ACC112 (cell line): Measurements from ENCODE around the gene ATP11A.
"Not testable (repeated sequence)": the region's sequence is repeated elsewhere in the genome, so short reads cannot be mapped to it uniquely, and the experiment has no call there.

Experiments used
- H2AFZ ChIP-seq: fragments of 200-600 bp; sonication (generic); one replicate; pipeline ENCODE4 v1.6.0; 2017; ENCODE audit warnings: antibody characterized with exemption, low read length; ENCODE audit not compliant: unreplicated experiment
- H3K27ac ChIP-seq: fragments of 200-600 bp; sonication (generic); 2 replicates; pipeline ENCODE4 v1.5.1; 2014; ENCODE audit warnings: low read depth, mild to moderate bottlenecking, antibody characterized with exemption, low read length, moderate library complexity
- H3K27me3 ChIP-seq: fragments of 200-600 bp; sonication (generic); 2 replicates; pipeline ENCODE4 v1.6.1; 2014; ENCODE audit warnings: mild to moderate bottlenecking, antibody characterized with exemption, low read length, moderate library complexity, mixed read lengths; ENCODE audit not compliant: insufficient read depth
- H3K36me3 ChIP-seq: fragments of 200-600 bp; sonication (generic); 2 replicates; pipeline ENCODE4 v1.6.1; 2016; ENCODE audit warnings: mild to moderate bottlenecking, antibody characterized with exemption, low read length, moderate library complexity, mixed read lengths; ENCODE audit not compliant: insufficient read depth
- H3K4me1 ChIP-seq: fragments of 200-600 bp; sonication (generic); one replicate; pipeline ENCODE4 v1.6.1; 2016; ENCODE audit warnings: low read length, mixed read lengths; ENCODE audit not compliant: insufficient read depth, unreplicated experiment, control insufficient read depth
- H3K4me3 ChIP-seq: fragments of 200-600 bp; sonication (generic); 2 replicates; pipeline ENCODE4 v1.5.1; 2014; ENCODE audit warnings: mild to moderate bottlenecking, low read depth, low read length
- H3K79me2 ChIP-seq: fragments of 200-600 bp; sonication (generic); one replicate; pipeline ENCODE4 v1.6.0; 2016; ENCODE audit warnings: low read length; ENCODE audit not compliant: control insufficient read depth, unreplicated experiment, insufficient read depth

ATP11A gene

GRCh38 chr13:112880221-112880641, 190.4 kb downstream of the ATP11A start:
- Histone ChIP-seq H3K27ac (no peak overlapping the region), H3K4me1 (no peaks in the 10 kb centered on the region), H2AFZ (no peak overlapping the region), H3K79me2 (no peaks in the 10 kb centered on the region), H3K4me3 (no peak overlapping the region), H3K27me3 (no peaks in the 10 kb centered on the region), H3K36me3 (no peaks in the 10 kb centered on the region)

GRCh38 chr13:112880976-112881540, 191.2 kb downstream of the ATP11A start:
- Histone ChIP-seq H3K79me2 (no peaks in the 10 kb centered on the region), H3K27ac (no peak overlapping the region), H3K27me3 (no peaks in the 10 kb centered on the region), H3K4me1 (no peaks in the 10 kb centered on the region), H3K4me3 (no peak overlapping the region), H3K36me3 (no peaks in the 10 kb centered on the region), H2AFZ (no peak overlapping the region)

GRCh38 chr13:112881656-112882554, 192.1 kb downstream of the ATP11A start:
- Histone ChIP-seq H3K27ac (no peak overlapping the region), H3K79me2 (no peaks in the 10 kb centered on the region), H2AFZ (no peak overlapping the region), H3K4me1 (no peaks in the 10 kb centered on the region), H3K27me3 (no peaks in the 10 kb centered on the region), H3K4me3 (no peak overlapping the region), H3K36me3 (no peaks in the 10 kb centered on the region)

GRCh38 chr13:112882555-112883024, 192.8 kb downstream of the ATP11A start:
- no peak overlapping the region for H3K4me3 ChIP-seq
- no peaks in the 10 kb centered on the region for H3K79me2 ChIP-seq
- H3K27ac ChIP-seq: no peak overlapping the region
- H3K36me3 ChIP-seq: no peaks in the 10 kb centered on the region
- no peaks in the 10 kb centered on the region for H3K4me1 ChIP-seq
- no peak overlapping the region for H2AFZ ChIP-seq
- no peaks in the 10 kb centered on the region for H3K27me3 ChIP-seq

GRCh38 chr13:112883241-112883945, 193.6 kb downstream of the ATP11A start:
- H2AFZ ChIP-seq: no peak overlapping the region
- no peaks in the 10 kb centered on the region for H3K36me3 ChIP-seq
- no peaks in the 10 kb centered on the region for H3K4me1 ChIP-seq
- H3K79me2 ChIP-seq: no peaks in the 10 kb centered on the region
- no peak overlapping the region for H3K27ac ChIP-seq
- H3K4me3 ChIP-seq: no peak overlapping the region
- no peaks in the 10 kb centered on the region for H3K27me3 ChIP-seq

- not testable (repeated sequence) for H3K27me3 ChIP-seq, H3K79me2 ChIP-seq, H3K4me3 ChIP-seq, H2AFZ ChIP-seq, H3K27ac ChIP-seq, H3K36me3 ChIP-seq, H3K4me1 ChIP-seq
Measured at GRCh38 chr13:112884700-112885099, 194.9 kb downstream of the ATP11A start.

- no peaks in the 10 kb centered on the region for H3K4me1 ChIP-seq
- no peak overlapping the region for H3K27ac ChIP-seq
- H3K79me2 ChIP-seq: no peaks in the 10 kb centered on the region
- H3K27me3 ChIP-seq: no peaks in the 10 kb centered on the region
- no peak overlapping the region for H2AFZ ChIP-seq
- H3K4me3 ChIP-seq: no peak overlapping the region
- no peaks in the 10 kb centered on the region for H3K36me3 ChIP-seq
Measured at GRCh38 chr13:112885242-112885781, 195.5 kb downstream of the ATP11A start.

- Histone ChIP-seq H3K4me1 (no peaks in the 10 kb centered on the region), H3K36me3 (no peaks in the 10 kb centered on the region), H2AFZ (no peak overlapping the region), H3K27me3 (0 out of 2 replicates have a peak, but pooled peaks cover 2% of the 10 kb centered on the region), H3K4me3 (peak overlapping the region; percentile 63), H3K27ac (no peak overlapping the region), H3K79me2 (no peaks in the 10 kb centered on the region)
Measured at GRCh38 chr13:112885782-112886268, 196.0 kb downstream of the ATP11A start.

- H3K79me2 ChIP-seq: no peaks in the 10 kb centered on the region
- H3K4me1 ChIP-seq: no peaks in the 10 kb centered on the region
- no peak overlapping the region for H2AFZ ChIP-seq
- H3K36me3 ChIP-seq: no peaks in the 10 kb centered on the region
- H3K4me3 ChIP-seq: no peak overlapping the region
- H3K27me3 ChIP-seq: peaks cover 15% of the 10 kb centered on the region
- H3K27ac ChIP-seq: no peak overlapping the region
Measured at GRCh38 chr13:112887151-112887550, 197.3 kb downstream of the ATP11A start.

GRCh38 chr13:112887557-112887991, 197.7 kb downstream of the ATP11A start:
- no peaks in the 10 kb centered on the region for H3K36me3 ChIP-seq
- H2AFZ ChIP-seq: no peak overlapping the region
- H3K79me2 ChIP-seq: no peaks in the 10 kb centered on the region
- H3K27ac ChIP-seq: no peak overlapping the region
- H3K4me3 ChIP-seq: no peak overlapping the region
- H3K27me3 ChIP-seq: peaks cover 19% of the 10 kb centered on the region
- H3K4me1 ChIP-seq: no peaks in the 10 kb centered on the region
